HG03280 (cell line): Measurements from ENCODE around the gene ETDA.
A peak's percentile ranks its signal among the peaks of the same experiment; 100 is the strongest.
"Not testable (repeated sequence)": the region's sequence is repeated elsewhere in the genome, so short reads cannot be mapped to it uniquely, and the experiment has no call there.

Experiments used
- ATAC-seq: cut with Tn5 transposase; IDR thresholded peaks from one replicate; pipeline ENCODE4 v1.9.1; 2021; ENCODE audit warnings: mild to moderate bottlenecking, moderate library complexity; ENCODE audit not compliant: unreplicated experiment

ETDA gene

DNA sequence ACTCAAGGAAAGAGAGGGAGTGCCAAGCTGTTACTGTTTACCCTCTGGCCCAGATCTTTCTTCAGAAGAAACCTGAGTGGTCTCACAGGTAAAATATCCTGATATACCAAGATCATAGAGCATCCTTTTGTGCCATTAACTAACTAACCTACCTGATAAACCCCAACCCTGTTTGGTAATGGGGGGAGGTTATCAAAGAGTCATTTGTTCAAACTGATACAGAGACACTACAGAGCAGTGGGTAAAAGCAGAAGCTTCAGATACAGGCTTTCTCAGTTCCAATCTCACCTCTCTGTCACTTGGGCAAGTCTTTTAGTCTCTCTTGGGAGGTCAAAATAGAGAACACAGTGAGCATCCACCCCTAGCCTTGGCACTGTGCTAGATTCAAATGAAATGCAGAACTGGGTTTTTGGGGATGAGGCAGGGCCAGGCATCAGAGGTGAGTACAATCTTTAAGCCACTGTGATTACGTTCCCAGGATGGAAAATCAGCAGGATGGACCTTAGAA is at the start of gene ETDA:
Gene ETDA, plus strand, starts transcription at position 51 of the 508 bp plus-strand sequence. CDS start 1,216 bp downstream, outside the sequence.
- ATAC-seq = not testable (repeated sequence)

- ATAC-seq = not testable (repeated sequence)
These were observed 45.4 kb upstream of the ETDA start for GRCh38 chrX:135206427-135206826.

DNA sequence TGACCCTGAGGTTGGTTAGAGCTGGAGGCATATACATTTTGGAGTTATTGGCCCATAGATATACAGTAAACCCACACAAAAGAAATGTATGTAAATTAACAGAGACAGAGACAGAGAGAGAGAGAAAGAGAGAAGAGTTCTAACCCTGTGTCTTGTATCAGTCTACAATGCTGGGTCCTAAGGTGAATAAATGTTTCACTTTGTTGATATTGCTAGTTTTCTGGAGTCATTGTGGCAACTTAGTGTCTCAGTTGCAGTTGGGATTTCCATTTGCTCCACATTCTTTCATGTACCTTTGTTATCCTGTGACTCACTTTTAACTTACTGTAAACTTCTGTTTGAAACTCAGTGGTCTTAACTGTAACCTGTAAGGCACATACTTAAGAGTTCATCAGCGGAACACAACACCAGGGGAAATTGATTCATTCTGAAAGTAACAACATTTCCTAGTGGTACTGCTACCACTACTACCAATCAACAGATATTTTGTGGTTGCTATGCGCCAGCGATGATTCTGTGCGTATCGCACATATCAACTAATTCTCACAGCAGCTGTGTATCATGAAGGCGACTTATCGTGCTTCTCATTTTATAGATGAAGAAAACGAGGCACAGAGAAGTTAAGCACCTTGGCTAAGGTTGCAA is 38.5 kb upstream of the ETDA start:
- ATAC-seq = no peak

DNA sequence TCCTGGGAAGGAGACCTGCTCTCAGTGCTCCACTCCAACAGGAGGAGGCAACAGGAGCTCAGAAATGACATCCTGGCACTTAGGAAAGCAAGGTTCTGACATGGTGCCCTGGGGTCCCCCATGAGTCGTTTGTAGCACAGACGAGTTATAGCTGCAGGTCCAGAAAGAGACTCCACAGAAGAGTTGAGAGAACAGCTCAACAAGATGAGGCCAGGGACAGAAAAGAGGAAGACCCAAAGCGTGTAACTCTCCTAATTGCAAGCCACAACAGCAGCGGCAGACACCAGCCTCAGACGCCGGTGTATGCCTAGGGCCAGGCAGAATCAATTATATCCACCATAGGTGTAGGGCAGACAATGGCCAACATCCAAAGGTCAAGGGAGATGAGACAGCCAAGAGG is 5.9 kb upstream of the ETDA start:
- not testable (repeated sequence) for ATAC-seq

- ATAC-seq = not testable (repeated sequence)
These were observed 4.3 kb downstream of the ETDA start for GRCh38 chrX:135256087-135256684.

GRCh38 chrX:135256923-135257322 is 5.1 kb downstream of the ETDA start:
- ATAC-seq = no peak

DNA sequence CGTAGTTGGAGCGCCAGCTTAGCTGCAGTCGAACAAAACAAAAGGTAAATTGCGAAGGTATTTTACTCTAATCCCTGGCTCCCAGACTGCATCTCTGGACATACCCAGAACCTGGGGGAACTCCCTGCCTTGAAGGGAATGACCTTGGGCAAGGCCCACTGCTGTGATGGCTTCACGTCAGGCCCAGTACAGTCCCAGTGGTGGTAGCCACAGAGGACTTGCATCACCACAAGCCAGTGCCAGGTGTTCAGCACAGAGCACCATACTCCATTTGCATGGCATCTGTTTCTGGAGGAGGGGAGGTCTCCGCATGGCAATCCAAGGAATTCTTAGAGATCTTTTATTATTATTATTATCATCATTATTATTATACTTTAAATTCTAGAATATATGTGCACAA is 5.6 kb downstream of the ETDA start:
- ATAC-seq = no peak

- ATAC-seq = not testable (repeated sequence)
These were observed 9.1 kb downstream of the ETDA start for GRCh38 chrX:135260976-135261375.

- not testable (repeated sequence) for ATAC-seq
These were observed 11.5 kb downstream of the ETDA start for GRCh38 chrX:135263376-135263775.

GRCh38 chrX:135264206-135264605 is 12.3 kb downstream of the ETDA start:
- no peak for ATAC-seq

- no peak for ATAC-seq
These were observed 21.3 kb downstream of the ETDA start for GRCh38 chrX:135273162-135273561.

DNA sequence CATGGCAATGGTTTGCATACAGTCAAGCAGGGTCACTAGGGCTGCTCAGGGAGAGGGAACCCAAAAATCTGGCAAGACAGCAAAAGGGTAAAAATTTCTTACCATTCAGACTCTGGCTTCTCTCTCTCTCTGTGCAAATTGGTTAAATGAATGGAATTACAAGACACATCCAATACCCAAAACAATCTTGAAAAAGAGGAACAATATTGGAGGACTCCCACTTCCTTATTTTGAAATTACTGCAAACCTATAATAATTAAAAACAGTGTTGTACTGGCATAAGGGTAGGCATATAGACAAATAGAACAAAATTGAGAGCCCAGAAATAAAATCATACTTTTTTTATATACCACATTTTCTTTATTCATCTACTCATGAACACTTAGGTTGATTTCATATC is 24.1 kb downstream of the ETDA start:
- ATAC-seq = no peak

DNA sequence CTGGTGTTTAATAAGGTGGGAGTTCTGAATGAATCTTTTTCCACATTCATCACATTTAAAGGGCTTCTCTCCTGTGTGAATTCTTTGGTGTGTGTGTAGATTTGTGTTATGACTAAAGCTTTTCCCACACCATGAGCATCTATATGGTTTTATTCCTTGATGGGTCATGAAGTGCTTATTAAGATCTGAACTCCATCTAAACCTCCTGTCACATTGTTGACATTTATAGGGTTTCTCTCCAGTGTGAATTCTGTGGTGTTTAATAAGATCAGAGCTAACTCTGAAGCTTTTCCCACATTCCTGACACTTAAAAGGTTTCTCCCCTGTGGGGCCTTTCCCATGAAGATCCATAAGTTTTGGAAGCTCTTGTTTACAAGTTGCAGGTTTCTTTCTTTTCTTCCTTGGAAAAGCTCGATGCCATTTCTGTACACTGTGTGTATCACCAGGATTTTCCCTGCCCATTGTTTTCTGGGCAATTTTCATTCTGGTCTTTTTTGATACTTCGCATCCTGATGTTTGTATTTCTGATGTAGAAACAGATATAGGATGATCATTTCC is 35.5 kb downstream of the ETDA start:
- ATAC-seq = no peak

- peak; percentile 100 for ATAC-seq
These were observed 43.5 kb downstream of the ETDA start for GRCh38 chrX:135295238-135295943.

GRCh38 chrX:135295944-135296305 is 44.1 kb downstream of the ETDA start:
- peak; percentile 51 for ATAC-seq

GRCh38 chrX:135302269-135302873 is 50.5 kb downstream of the ETDA start:
- no peak for ATAC-seq
